Loucy (cell line): ENCODE measurements around the gene LPIN1.

ENCODE experiments used
- H2AFZ ChIP-seq: fragments of 200-600 bp; sonication (generic); 2 replicates; pipeline ENCODE4 v1.6.0; 2016; ENCODE audit warnings: antibody characterized with exemption, mild to moderate bottlenecking, low read length, moderate library complexity
- H3F3A ChIP-seq: fragments of 200-600 bp; 2 replicates; pipeline ENCODE4 v1.6.0; 2016; ENCODE audit warnings: antibody characterized with exemption, low read depth, mild to moderate bottlenecking
- H3K27me3 ChIP-seq: fragments of 200-600 bp; sonication (generic); 2 replicates; pipeline ENCODE4 v1.6.1; 2014; ENCODE audit warnings: low read length, mild to moderate bottlenecking; ENCODE audit not compliant: insufficient read depth, poor library complexity, severe bottlenecking
- H3K36me3 ChIP-seq: fragments of 200-600 bp; sonication (generic); 2 replicates; pipeline ENCODE4 v1.6.1; 2016; ENCODE audit warnings: low read length; ENCODE audit not compliant: insufficient read depth
- H3K4me1 ChIP-seq: fragments of 200-600 bp; sonication (generic); 2 replicates; pipeline ENCODE4 v1.5.1; 2014; ENCODE audit warnings: low read length, mild to moderate bottlenecking; ENCODE audit not compliant: insufficient read depth, poor library complexity, severe bottlenecking
- H3K4me2 ChIP-seq: fragments of 200-600 bp; sonication (generic); 2 replicates; pipeline ENCODE4 v1.6.0; 2014; ENCODE audit warnings: antibody characterized with exemption, low read length, low read depth, mild to moderate bottlenecking; ENCODE audit not compliant: poor library complexity, severe bottlenecking
- H3K4me3 ChIP-seq: fragments of 200-600 bp; sonication (generic); 2 replicates; pipeline ENCODE4 v1.5.1; 2014; ENCODE audit warnings: low read length, mild to moderate bottlenecking, mixed read lengths; ENCODE audit not compliant: poor library complexity, severe bottlenecking
- H3K79me2 ChIP-seq: fragments of 200-600 bp; sonication (generic); 2 replicates; pipeline ENCODE4 v1.6.1; 2014; ENCODE audit warnings: low read length; ENCODE audit not compliant: insufficient read depth
- H3K9ac ChIP-seq: fragments of 200-600 bp; sonication (generic); 2 replicates; pipeline ENCODE4 v1.6.0; 2014; ENCODE audit warnings: mild to moderate bottlenecking, low read depth, low read length, moderate library complexity; ENCODE audit not compliant: poor library complexity, severe bottlenecking
- H3K9me2 ChIP-seq: fragments of 200-600 bp; sonication (generic); replicated peaks from 2 replicates; pipeline ENCODE4 v1.6.1; 2016; ENCODE audit warnings: low read depth, low read length, mixed read lengths
- H3K9me3 ChIP-seq: fragments of 200-600 bp; sonication (generic); 2 replicates; pipeline ENCODE4 v1.6.1; 2014; ENCODE audit warnings: mild to moderate bottlenecking, antibody characterized with exemption, low read length, low read depth; ENCODE audit not compliant: insufficient read depth
- H4K20me1 ChIP-seq: fragments of 200-600 bp; sonication (generic); 2 replicates; pipeline ENCODE4 v1.6.0; 2014; ENCODE audit warnings: antibody characterized with exemption, low read length, mild to moderate bottlenecking; ENCODE audit not compliant: insufficient read depth, poor library complexity, severe bottlenecking
- CTCF ChIP-seq: fragments of 200-600 bp; sonication (generic); conservative IDR thresholded peaks from 2 replicates; pipeline ENCODE4 v1.5.1; 2014; ENCODE audit warnings: mild to moderate bottlenecking, antibody characterized with exemption, low read length
- EZH2phosphoT487 ChIP-seq: fragments of 200-600 bp; IDR thresholded peaks from 2 replicates; pipeline ENCODE4 v1.6.1; 2018; ENCODE audit warnings: antibody characterized with exemption, mild to moderate bottlenecking, moderate library complexity, borderline replicate concordance

The LPIN1 gene

GRCh38 chr2:11785611-11785940 is 39.1 kb downstream of the LPIN1 start:
- Histone ChIP-seq H2AFZ (no peak overlapping the region), H3K4me1 (no peaks in the 10 kb centered on the region), H3K79me2 (no peaks in the 10 kb centered on the region), H3K9me3 (no peaks in the 10 kb centered on the region), H3K9ac (no peak overlapping the region), H4K20me1 (no peaks in the 10 kb centered on the region), H3K36me3 (peaks cover 98% of the 10 kb centered on the region; the same call in 1 of the 2 replicates), H3F3A (no peaks in the 10 kb centered on the region), H3K27me3 (no peaks in the 10 kb centered on the region), H3K4me2 (no peak overlapping the region), H3K4me3 (no peak overlapping the region), H3K9me2 (no peaks in the 10 kb centered on the region)
- TF ChIP-seq CTCF = no peak
- no peak for TF ChIP-seq EZH2phosphoT487

- H4K20me1 ChIP-seq = no peaks in the 10 kb centered on the region
- no peaks in the 10 kb centered on the region for H3F3A ChIP-seq
- no peak overlapping the region for H3K4me2 ChIP-seq
- no peak overlapping the region for H2AFZ ChIP-seq
- no peaks in the 10 kb centered on the region for H3K79me2 ChIP-seq
- no peak overlapping the region for H3K9ac ChIP-seq
- H3K9me3 ChIP-seq = no peaks in the 10 kb centered on the region
- H3K4me3 ChIP-seq = no peak overlapping the region
- no peaks in the 10 kb centered on the region for H3K4me1 ChIP-seq
- peaks cover 98% of the 10 kb centered on the region; the same call in 1 of the 2 replicates for H3K36me3 ChIP-seq
- no peaks in the 10 kb centered on the region for H3K9me2 ChIP-seq
- TF ChIP-seq CTCF (no peak), EZH2phosphoT487 (no peak)
- no peaks in the 10 kb centered on the region for H3K27me3 ChIP-seq
Measured at GRCh38 chr2:11786191-11786590, 39.8 kb downstream of the LPIN1 start.

- Histone ChIP-seq H3F3A (no peaks in the 10 kb centered on the region), H3K4me2 (no peak overlapping the region), H3K4me1 (no peaks in the 10 kb centered on the region), H2AFZ (no peak overlapping the region), H3K27me3 (no peaks in the 10 kb centered on the region), H3K79me2 (no peaks in the 10 kb centered on the region), H4K20me1 (no peaks in the 10 kb centered on the region), H3K4me3 (no peak overlapping the region), H3K9me2 (no peaks in the 10 kb centered on the region), H3K36me3 (peaks cover 98% of the 10 kb centered on the region; the same call in 1 of the 2 replicates), H3K9me3 (no peaks in the 10 kb centered on the region), H3K9ac (no peak overlapping the region)
- TF ChIP-seq EZH2phosphoT487 = no peak
- TF ChIP-seq CTCF = no peak
Measured at GRCh38 chr2:11786592-11786991, 40.2 kb downstream of the LPIN1 start.
